IPS-NIHi7 (cell line): Measurements from ENCODE around the gene MZF1.

Experiments used
- DNase-seq: peaks from one replicate; pipeline ENCODE4 v3.0.0; 2012; ENCODE audit warnings: mixed read lengths; ENCODE audit errors: extremely low spot score

The MZF1 gene

DNA sequence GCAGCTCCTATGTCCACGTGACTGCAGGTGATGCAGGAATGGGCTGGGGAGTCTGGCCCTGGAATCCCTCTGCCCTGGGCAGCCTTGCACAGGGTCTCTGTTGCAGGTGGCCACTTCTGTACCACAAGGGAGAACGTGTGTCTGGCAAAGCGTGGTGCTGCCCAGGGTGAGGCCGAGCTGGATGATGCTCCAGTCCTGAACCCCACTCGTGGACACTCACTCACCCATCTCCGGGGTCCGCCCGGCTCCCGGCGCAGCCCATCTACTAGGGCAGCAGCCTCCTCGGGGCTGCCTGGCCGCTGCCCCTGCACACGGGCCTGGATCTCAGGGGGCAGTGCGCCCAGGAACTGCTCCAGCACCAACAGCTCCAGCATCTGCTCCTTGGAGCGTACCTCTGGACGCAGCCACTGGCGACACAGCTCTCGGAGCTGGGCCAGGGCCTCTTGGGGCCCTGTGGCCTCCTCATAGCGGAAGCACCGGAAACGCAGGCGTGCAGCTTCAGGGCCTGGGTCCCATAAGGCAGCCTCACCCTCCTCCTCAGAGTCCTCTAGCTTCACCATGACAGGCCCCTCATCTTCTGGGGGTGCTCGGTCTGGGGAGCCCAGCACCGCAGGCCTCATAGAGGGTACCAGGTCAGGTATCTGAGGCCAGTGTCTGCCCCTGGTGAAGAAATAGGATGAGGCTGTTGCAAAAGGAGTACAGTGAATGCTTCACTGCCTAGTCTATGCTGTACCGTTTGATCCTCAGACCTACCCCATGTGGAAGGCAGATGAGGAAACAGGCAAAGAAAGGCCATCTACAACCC is 2.2 kb downstream of the MZF1 start:
- DNase-seq: no peak

DNA sequence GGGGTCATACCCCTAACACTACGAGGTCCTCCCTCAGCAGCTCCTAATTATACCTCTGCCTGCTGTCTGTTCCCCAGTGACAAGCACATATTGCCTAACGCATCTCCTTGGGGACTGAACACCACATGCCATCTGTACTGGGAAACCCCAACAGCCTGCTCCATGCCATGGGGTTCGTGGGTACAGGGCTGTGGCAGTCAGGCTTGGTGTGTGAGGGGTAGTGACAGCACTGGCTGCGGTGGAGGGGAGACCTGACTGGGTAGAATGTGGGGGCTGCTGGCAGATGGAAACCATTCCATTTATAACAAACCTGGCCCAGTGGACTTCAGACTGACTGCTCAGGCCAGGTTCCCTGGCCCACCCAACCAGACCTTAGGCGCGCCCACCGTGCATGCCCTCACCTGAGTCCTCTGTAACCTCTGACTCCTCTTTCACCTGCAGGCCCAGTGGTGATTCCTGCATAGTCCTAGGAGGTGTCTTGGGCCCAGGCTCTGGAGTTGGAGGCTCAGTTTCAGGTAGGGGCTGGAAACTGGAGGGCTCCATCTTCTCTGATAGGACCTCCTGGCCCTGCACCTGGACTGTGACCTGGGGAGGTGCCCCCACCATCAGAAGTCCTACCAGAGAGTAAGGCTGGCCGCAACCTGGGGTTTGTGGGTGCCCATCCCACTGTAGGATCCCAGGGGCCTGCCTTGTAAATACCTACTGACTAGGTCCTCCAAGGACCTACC is 3.0 kb downstream of the MZF1 start:
- no peak for DNase-seq

DNA sequence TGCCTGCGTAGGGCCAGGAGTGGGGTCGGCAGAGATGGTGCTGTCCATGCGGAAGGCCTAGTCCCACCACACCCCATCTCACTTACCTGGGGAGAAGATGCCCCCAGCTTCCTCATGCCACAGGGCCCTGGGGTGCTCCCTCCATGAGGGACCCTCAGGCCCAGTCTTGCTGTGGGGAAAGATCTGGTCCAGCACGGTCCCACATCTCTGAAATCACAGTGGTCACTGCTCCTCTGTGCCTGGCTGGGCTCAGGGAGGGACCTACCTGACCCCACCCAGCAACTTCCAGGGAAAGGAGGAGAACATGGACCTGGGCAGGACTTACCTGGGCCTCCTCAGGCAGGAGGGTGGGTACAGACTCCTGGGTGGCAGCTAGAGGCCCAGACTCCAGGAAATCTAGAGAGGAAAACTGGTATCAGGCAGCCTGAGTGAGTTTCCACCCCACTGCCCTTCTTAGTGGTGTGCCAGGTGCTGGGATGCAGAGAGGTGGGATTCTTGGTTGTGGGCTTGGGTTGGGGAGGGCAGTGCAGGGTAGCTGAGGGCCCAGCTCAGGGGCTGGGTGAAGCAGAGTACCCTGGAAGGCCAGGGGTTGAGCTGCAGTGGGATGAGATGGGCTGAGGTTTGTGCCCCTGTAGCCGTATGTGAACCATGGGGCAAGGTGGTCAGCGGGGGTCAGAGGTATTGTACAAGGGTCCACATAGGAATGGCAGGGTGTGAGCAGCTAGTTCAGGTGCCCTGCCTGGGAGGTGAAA is 3.8 kb downstream of the MZF1 start:
- no peak for DNase-seq

DNA sequence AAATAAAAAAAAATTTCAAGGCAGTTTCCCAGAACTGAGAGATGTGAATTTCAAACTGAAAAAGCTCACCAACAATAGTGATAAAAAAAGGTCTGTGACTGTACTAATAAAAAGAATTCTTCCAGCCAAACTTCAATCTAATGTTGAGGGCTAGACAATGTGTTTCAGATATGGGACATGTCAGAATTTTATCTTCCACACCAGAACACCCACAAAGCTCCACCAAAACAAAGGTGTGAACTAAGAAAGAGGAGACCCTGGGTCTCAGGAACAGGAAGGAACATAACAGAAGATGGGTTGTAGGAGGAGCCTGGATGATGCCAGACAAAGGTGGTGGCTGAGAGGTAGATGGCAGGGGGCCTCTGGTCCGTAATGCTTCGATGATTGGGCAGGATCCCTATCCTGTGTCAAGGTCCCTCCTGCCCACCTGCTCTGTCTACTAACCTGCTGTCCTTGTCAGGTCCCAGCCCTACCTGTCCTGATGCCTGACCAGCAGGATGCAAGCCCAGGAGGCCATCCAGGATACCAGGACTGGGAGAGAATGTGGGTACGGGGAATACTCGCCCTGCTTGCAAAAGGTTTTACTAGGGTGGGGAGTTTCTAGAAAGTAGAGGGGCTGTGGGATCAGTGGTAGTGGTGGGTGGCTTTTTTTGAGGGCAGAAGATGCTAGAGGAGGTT is 4.5 kb downstream of the MZF1 start:
- DNase-seq: no peak

DNA sequence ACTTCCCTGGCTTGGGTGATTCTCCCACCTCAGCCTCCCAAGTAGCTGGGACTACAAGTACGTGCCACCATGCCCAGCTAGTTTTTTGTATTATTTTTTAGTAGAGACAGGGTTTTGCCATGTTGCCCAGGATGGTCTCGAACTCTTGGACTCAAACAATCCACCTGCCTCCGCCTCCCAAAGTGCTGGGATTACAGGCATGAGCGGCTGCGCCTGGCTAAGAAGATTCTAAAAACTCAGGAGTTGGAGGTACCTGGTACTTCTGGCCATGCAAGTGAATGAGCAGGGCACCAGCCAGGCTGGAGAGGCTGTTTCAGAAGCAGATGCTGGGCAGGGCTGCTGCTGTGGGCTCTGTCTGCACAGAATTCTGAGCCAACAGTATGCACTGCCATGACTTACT is 6.1 kb downstream of the MZF1 start:
- DNase-seq: no peak

DNA sequence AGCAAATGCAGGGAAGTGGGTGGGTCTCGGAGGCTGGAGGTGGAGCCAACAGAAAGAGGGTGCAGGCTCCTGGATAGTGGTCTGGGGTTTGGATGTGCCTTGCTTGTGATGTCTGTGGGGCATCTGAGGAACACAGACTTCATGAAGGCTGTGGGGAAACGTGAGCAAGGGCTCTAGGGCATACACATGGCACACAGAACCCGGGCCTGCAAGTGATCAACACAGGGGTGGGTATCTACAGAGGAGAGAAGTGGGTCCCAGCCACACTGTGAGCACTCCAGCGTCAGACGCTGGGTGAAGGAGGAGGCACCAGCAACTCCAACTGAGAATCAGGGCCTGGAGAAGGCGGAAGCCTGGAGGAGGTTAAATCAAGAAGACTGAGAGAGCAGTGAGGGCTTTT is 9.3 kb downstream of the MZF1 start:
- DNase-seq: no peak

DNA sequence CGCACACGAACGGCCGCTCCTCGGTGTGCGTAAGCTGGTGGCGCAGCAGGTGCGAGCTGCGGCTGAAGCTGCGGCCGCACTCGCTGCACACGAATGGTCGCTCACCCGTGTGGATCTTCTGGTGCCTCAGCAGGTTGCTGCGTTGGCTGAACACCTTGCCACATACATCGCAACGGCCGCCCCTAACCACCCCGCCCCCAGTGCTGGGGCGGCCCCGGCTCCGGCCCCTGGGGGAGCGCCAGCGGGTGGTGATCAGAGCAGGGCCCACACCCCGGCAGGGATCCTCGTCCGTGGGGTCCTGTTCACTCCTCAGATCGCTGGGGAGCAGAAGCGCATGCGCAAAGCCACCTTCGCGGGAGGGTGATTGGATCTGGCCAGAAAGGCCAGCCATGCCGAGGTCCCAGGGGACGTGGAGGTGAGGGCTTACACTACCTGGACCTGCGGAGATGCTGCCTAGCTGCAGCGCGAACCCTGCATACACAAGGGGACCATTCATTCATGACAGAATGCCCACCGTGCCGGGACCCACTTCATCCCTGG is 10.0 kb downstream of the MZF1 start:
- DNase-seq: peak; percentile 20

DNA sequence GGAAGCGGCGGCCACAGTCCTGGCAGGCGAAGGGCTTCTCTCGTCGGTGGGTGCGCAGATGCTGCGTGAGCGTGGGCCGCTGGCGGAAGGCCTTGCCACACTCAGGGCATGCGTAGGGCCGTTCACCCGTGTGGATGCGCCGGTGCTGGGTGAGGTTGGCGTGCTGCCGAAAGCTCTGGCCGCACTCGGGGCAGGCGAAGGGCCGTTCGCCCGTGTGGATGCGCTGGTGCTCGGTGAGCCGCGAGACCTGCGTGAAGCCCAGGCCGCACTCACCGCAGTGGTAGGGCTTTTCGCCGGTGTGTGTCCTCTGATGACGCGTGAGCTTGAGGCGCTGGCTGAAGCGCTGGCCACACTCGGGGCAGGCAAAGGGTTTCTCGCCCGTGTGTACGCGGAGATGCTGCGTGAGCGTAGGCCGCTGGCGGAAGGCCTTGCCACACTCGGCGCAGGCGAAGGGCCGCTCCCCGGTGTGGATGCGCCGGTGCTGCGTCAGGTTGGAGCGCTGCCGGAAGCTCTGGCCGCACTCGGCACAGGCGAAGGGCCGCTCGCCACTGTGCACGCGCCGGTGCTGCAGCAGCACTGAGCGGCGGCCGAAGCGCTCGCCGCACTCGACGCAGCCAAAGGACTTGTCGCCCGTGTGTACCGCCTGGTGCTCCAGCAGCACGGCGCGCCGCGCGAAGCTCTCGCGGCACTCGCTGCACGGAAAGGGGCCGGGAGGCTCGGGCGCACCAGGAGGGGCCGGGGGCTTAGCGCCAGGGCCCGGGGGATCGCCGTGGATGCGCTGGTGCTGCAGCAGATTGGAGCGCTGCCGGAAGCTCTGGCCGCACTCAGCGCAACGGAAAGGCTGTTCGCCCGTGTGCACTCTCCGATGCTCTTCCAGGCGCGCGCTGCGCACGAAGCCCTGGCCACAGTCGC is 10.8 kb downstream of the MZF1 start:
- no peak for DNase-seq

DNA sequence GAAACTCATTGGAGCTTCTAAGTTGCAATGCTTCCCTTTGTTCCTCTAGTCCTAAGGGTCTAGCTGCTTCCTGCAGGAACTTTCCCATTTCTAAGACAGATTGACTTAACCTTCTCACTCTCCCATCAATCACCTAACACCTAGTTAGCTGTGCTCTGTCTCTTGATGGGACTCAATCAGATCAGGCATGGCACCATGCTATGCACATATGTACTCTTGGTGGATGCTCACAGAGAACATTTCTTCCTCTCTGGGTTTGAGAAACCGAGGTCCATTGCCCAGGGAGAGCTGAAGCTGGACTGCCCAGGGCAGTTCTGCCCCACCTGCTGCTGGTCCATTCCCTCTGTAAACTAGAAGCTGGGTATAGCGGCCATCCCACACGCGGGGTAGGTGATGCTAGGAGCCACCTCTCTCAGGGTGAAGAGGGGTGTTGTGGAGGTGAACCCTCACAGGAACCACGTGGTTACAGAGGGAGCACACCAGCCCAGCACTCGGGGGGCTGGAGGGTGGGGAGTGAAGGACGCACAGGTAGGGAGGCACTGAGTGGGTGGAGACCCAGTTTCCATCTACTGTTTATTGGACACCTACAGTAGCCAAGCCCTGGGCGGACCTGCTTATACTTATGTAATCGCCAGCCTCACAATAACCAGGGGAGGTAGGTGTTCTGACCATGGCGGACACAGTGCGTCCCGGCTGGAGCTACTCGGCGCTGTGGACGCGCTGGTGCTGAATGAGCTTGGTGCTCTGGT is 11.6 kb downstream of the MZF1 start:
- no peak for DNase-seq

DNA sequence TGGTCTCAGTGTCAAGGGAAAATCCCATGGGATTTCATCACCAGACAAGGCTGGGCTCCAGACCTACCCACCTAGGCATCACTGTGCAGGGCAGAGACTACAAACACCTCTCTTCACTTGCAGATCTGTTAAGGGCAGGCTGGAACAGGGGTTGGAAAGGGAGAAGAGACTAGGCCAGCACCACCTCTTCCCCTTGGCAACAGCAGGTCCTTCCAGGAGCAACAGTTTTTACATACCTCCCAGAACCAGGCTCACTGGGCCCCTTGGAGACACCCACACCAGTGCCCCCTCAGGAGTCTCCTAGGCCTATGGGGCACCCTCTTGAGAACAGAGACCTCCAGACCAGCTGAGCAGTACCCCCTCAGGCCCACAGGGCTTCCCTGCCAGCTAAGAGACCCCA is 12.2 kb downstream of the MZF1 start:
- no peak for DNase-seq

DNA sequence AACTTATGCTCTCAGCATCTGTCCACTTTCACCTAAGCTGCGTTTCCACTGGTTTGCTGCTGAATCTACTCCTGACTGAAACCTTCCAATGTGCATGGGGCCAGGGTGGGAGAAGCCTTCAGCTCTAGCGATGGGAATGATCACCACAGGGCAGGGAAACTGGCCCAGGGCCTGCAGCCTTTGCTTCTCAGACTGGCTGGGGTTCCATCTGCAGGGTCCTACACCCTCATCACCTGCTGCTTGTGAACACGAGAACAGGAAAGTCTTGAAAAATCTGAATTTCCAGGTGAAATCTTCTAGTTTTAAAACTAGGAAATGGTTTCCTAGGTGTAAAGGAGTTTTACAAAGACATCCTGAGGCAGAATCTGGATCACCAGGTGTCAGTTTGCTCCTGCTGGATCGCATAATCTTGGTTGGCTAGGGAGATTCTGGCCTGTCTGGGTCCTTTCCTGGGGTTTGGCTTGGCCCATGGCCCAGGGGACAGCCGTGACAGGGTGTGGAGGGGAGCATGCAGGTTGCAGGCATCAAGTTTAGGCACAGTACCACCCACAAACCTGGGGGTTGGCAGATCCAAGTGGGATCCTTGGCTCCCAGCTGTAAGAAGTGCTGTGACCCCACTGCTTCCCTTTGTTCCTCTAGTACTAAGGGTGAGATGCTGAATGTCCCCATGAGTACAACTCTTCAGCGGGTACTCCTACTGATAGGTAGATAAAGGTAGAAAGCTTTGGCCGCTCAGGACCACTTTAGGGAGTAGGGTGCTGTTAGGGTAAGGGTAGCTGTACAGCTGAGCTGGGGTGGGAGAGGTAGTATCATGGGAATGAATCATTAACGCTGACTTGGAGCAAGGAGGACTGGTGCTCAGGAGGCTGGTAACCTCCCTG is 12.9 kb downstream of the MZF1 start:
- no peak for DNase-seq

DNA sequence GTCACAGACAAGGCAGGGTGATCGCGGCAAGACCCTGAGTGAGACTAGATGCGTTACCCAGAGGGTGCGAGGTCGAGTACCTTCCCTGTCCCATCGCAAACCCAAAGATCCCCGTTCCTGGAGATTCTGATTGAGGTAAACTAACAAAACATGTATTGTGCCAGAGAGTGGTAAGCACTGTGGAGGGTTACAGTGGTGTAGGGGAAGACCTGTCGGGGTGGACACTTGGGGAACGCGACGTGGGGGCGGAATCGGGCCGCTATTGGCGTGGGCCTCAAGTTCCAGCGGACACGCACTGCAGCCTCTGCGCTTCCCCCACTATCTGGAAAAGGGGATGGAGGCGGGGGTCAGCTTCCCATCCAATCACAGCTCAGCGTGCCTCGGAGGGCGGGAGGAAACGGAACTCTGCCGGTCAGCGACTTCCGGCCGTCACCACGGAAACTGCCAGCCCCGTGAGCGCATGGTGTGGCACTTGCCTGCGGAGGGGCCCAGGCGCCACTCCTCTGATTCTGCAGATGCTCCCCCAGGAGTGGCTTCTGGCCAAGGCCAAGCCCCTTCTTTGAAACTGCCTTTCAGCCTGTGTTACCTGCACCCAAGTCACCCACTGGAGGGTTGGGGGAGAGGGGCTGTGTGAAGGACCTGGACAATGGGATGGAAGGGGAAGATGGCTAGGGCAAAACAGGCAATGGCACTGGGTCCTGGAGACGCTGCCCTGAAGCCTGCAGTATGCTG is 13.7 kb downstream of the MZF1 start:
- peak; percentile 94 for DNase-seq

DNA sequence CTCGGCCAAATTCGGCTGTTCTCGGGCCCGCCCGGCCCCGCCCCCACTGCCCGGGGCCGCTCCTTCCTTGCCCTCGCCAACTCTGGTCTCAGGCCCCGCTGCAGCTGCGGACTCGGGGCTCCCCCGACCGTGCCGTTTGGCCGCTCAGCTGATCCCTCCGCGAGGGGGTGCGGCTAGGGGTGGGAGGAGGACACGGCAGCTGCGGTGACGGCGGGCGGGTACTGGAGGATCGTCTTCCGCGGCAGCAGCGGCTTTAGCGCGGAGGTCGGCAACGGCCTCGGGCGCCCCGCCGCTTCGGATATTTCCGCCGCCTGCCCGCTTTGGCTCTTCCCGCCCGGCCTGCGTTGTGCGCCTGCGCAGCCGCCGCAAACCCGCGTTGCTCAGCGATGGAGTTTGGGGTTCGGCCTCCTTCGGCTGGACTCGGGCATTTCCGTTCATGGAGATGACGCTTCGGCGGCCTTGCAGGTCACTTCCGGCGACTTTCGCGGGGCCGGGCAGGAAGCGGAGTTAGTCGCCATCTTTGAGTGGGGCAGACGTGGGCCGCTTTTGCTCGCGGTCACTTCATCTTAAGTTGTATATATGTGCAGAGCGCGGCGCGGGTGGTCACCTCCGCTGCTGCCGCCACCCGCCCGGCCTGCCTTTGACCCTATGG is 14.4 kb downstream of the MZF1 start:
- DNase-seq: peak; percentile 93

DNA sequence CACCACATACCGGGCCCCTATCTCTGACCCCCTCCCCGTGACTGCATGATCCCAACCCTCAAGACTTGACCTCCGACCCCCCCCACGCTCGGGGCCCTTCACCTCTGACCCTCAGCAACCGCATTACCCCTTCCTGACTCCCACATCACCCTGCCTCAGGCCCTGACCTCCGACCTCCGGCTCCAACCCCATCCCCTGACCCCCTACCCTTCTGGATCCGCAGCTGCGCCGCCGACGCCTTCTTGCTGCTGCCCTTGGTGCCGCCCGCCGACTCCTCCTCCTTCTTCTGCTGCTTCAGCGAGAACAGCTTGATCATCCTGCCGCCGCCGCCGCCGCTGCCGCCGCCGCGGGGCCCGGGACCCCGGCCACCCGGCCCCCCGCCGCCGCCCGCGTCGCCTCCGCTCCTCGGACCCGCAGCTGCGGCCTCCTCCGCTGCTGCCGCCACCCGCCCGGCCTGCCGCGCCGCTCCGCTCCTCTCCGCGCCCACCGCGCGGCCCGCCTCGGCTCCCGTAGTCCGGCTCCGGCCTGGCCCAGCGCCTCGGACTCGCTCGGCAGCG is 15.0 kb downstream of the MZF1 start, which contains the start of gene UBE2M:
Gene UBE2M, minus strand, starts transcription at position 546 of the 557 bp plus-strand sequence. Its CDS starts 230 bp downstream, at position 316.
- DNase-seq: no peak

DNA sequence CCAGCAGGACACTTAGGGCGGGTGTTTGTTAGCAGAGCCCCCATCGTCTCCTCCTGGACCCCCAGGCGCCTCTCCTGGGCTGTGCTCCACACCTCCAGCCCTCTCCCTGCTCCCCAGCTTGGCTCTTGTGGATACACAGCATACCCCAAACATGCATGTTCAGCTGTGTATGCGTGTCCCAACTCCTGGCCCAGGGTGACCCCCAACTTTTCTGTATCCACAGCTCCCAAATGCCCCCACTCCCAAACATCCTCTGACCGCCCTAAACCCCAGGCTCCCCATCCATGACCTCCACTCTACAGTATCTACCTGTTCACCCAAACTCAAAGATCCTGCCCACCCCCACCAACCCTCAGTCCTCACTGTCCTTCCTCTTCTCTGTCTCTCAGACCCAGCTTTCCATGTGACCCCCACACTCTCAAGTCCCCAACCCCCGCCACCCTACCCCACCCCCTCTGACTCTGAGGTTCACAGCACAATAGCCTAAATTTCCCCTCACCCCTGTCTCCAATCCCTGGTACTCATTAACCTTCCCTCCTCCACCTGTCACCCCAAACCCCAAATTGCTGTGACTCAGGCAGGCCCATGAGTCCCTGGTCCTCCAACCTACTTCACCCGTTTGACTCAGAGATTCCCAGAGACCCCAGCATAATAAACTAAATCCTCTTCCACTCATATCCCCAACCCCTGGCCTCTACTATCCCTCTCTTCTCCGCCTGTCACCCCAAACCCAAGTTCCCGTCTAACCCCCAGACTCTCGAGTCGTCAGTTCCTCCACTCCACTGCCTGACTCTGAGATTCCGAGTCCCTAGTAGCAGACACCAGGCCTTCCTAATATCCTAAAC is 15.7 kb downstream of the MZF1 start:
- DNase-seq: no peak

DNA sequence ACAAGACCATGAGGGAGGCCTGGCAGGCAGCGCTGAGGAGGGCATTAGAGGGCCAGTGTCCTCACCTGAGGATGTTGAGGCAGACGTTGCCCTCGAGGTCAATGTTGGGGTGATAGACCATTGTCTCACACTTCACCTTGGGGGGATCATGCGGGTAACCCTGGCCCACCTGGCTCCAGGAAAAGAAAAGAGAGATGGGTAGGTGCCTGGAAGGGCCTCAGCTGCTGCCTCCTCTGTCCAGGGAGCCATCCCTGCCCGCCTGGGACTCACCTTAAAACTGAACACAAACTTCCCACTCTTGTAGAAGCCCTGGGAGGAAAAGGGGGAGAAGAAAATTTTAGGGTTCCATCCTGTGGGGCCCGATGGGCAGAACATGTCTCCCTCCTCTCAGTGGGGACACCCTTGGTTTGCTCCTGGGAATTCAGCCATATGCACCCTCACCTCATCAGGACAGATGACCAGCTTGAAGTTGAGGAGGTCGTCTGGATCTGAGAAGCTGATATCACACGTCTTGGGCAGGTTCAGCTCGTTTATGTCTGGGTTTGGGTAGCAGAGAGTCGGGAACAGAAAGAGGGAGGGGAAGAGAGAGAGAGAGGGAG is 16.4 kb downstream of the MZF1 start:
- DNase-seq: no peak
